Common myeloid progenitor, CD34-positive (primary cell): Measurements from ENCODE around the gene KCNIP1.

ENCODE experiments used
- CTCF ChIA-PET: fragments of 350-600 bp; sonication (Branson Sonifier 250); formaldehyde crosslinking; loops from one replicate; lab custom pipeline; 2021; ENCODE audit warnings: antibody characterized with exemption; lab: Charles Lee
- POLR2A ChIA-PET: fragments of 350-600 bp; sonication (Branson Sonifier 250); formaldehyde crosslinking; loops from one replicate; lab custom pipeline; 2021; ENCODE audit warnings: antibody characterized with exemption; lab: Charles Lee
- DNase-seq, 3 donors: peaks; one replicate each; pipeline versions ENCODE4 v3.0.0 to v3.0.0-alpha.2; 2013
- H3K27ac ChIP-seq, 2 experiments: 1 replicate in 1 of 2; 2 replicates in 1 of 2; pipeline ENCODE4 v1.7.0; 2013; ENCODE audit warnings: inconsistent platforms in 2 of 2, low read length in 2 of 2, mild to moderate bottlenecking in 2 of 2, low read depth in 1 of 2, moderate library complexity in 1 of 2; ENCODE audit not compliant: severe bottlenecking in 2 of 2, insufficient read depth in 1 of 2, poor library complexity in 1 of 2
- H3K27me3 ChIP-seq, 5 experiments: replicated peaks in 2 of 5; 1 replicate in 3 of 5; 2 replicates in 2 of 5; pipeline versions ENCODE4 v1.6.1 to v1.7.0; 2013; ENCODE audit warnings: low read length in 4 of 5, mild to moderate bottlenecking in 2 of 5, moderate library complexity in 2 of 5, inconsistent platforms in 1 of 5; ENCODE audit not compliant: insufficient read depth in 5 of 5, control insufficient read depth in 4 of 5
- H3K36me3 ChIP-seq, 4 experiments: 1 replicate in 2 of 4; 2 replicates in 2 of 4; pipeline versions ENCODE4 v1.6.1 to v1.7.0; 2013; ENCODE audit warnings: low read length in 3 of 4, control low read depth in 1 of 4, mild to moderate bottlenecking in 1 of 4; ENCODE audit not compliant: control insufficient read depth in 4 of 4, insufficient read depth in 4 of 4
- H3K4me1 ChIP-seq, 4 experiments: 1 replicate in 3 of 4; 2 replicates in 1 of 4; pipeline versions ENCODE4 v1.6.1 to v1.7.1; 2013; ENCODE audit warnings: low read length in 3 of 4, mild to moderate bottlenecking in 3 of 4, control low read depth in 1 of 4, inconsistent platforms in 1 of 4, moderate library complexity in 1 of 4; ENCODE audit not compliant: control insufficient read depth in 4 of 4, insufficient read depth in 4 of 4; ENCODE audit errors: control extremely low read depth in 1 of 4
- H3K4me3 ChIP-seq, 7 experiments: 1 replicate in 4 of 7; 2 replicates in 3 of 7; pipeline versions ENCODE4 v1.5.1 to v1.7.0; 2013; ENCODE audit warnings: mild to moderate bottlenecking in 7 of 7, low read length in 6 of 7, moderate library complexity in 6 of 7, inconsistent platforms in 2 of 7, low read depth in 2 of 7, control low read depth in 1 of 7; ENCODE audit not compliant: insufficient read depth in 4 of 7, control insufficient read depth in 1 of 7; ENCODE audit errors: extremely low read depth in 1 of 7
- H3K9me3 ChIP-seq, 5 experiments: 1 replicate in 4 of 5; 2 replicates in 1 of 5; pipeline versions ENCODE4 v1.6.1 to v1.7.1; 2013; ENCODE audit warnings: low read length in 4 of 5, mild to moderate bottlenecking in 2 of 5, inconsistent platforms in 1 of 5, low read depth in 1 of 5, moderate library complexity in 1 of 5; ENCODE audit not compliant: control insufficient read depth in 4 of 5, insufficient read depth in 2 of 5; ENCODE audit errors: control extremely low read depth in 1 of 5
- WGBS: methylation state at CpG from one replicate; pipeline ENCODE4 v1.1.5; 2013; ENCODE audit not compliant: insufficient coverage; 5-methylcytosine and 5-hydroxymethylcytosine counted together

KCNIP1 gene

GRCh38 chr5:170482511-170482910 is 21.3 kb upstream of the KCNIP1 start:
- ChIA-PET POLR2A (no interaction called here), CTCF (interaction anchor here (0.7 to 1.4 kb wide), 3 partner anchors 9 to 151 kb away, joined by 3 read pairs; no protein-coding TSS in a partner anchor)
- Histone ChIP-seq H3K27me3 (no peaks in the 10 kb centered on the region), H3K27ac (no peak overlapping the region), H3K4me1 (peaks cover 2 to 21% (median 14%) of the 10 kb centered on the region in 4 experiments), H3K36me3 (no peaks in the 10 kb centered on the region), H3K9me3 (no peaks in the 10 kb centered on the region), H3K4me3 (no peak overlapping the region)
- no CpG with 5 or more reads among the region's 4 CpGs for WGBS
- no peak for DNase-seq

DNA sequence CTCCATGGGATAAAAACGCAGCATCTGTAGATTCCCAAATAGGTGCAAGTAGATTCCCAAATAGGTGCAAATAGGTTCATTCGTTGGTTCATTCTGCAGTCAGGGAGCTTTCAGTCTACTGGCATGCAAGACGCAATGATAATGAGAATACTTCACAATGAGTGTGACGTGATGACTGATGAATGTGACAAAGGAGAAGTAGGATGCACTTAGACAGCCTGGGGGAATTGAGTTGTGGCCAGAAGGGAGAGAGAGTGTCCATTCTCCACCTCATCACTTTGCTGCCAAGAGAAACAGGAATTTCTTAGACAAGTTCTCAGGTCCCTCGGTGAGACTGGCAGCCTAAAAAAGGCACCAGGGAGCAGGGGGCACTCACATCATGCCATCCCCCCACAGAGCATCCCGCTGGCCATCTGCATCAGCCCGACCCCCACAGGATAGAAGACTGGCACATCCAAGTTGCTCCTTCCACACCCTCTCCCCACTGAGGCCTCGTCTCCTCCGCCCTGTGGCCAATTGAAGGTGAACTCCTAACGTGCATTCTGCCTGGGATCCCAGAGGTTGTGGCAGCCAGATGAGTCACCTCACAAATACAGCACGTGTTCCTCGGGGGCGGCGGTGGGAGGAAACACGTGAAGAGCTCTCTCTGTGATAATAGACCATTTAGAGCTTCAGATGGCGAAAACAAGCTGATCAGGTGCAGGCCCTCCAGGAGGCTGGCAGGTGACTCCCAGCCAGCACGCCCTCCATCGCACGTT is 19.9 kb upstream of the KCNIP1 start:
- Histone ChIP-seq H3K27me3 (no peaks in the 10 kb centered on the region), H3K4me1 (peaks cover 2 to 16% (median 11%) of the 10 kb centered on the region in 4 experiments), H3K27ac (no peak overlapping the region), H3K36me3 (no peaks in the 10 kb centered on the region), H3K4me3 (no peak overlapping the region), H3K9me3 (no peaks in the 10 kb centered on the region)
- CTCF ChIA-PET, result interaction anchor here (1.4 to 1.5 kb wide), 3 partner anchors 9 to 149 kb away, joined by 3 read pairs; no protein-coding TSS in a partner anchor
- POLR2A ChIA-PET, result no interaction called here
- DNase-seq, result peak in 2 of 3 donors; percentile 30 to 55
- WGBS, result 91% methylated on average over 19 of the region's 19 CpGs

DNA sequence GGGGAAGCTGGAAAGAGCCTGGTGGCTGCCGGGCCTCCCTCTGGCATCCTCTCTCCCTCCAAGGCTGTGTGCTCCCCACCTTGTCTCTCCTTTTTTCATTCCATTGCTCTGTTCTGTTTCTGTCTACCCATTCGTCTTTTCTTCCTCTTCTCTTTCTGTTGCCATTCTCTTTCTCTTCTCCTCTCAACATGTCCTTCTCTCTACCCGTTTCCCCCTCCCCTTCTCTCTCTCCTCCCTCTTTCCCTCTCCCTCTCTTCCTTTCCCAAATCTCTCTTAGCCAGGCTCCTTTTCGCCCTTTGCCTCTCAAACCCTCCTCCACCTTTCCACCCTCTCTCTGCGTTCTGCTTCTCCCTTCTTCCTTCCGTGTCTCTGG is 19.4 kb upstream of the KCNIP1 start:
- Histone ChIP-seq H3K9me3 (no peaks in the 10 kb centered on the region), H3K27me3 (peaks cover 0 to 1% (median 0%) of the 10 kb centered on the region in 5 experiments), H3K4me3 (no peak overlapping the region), H3K36me3 (no peaks in the 10 kb centered on the region), H3K4me1 (peaks cover 2 to 15% (median 9%) of the 10 kb centered on the region in 4 experiments), H3K27ac (no peak overlapping the region)
- DNase-seq, result no peak
- ChIA-PET CTCF (interaction anchor here (1.4 to 1.5 kb wide), 2 partner anchors 9 to 149 kb away, joined by 3 read pairs; no protein-coding TSS in a partner anchor), POLR2A (no interaction called here)
- WGBS, result 94% methylated on average over 6 of the region's 6 CpGs

DNA sequence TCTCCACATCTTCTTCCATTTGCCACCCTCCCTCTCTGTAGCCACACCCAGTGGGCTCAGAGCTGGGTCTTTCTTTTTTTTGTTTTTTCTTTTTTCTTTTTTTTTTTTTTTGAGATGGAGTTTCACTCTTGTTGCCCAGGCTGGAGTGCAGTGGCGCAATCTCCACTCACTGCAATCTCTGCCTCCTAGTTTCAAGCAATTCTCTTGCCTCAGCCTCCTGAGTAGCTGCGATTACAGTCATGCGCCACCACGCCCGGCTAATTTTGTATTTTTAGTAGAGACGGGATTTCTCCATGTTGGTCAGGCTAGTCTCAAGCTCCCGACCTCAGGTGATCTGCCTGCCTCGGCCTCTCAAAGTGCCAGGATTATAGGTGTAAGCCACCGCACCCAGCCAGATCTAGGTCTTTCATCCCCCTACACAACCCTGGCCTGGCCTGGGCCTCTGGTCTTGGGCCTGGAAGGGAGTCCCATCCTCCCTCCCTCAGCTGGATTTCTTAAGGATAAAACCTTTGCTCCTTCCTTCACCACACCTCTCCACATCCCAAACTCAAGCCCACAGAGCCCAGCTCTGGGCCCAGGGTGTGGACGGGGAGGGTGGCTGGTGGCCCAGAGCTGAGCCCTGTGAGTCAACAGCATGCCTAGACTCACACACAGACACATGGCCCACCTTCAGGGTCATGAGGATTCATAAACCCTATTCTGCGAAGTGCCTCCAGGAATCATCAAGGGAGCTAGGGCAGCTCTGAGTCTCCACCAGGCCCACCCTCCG is 18.8 kb upstream of the KCNIP1 start:
- 96% methylated on average over 11 of the region's 12 CpGs for WGBS
- POLR2A ChIA-PET, result no interaction called here
- Histone ChIP-seq H3K36me3 (no peaks in the 10 kb centered on the region), H3K27me3 (peaks cover 0 to 1% (median 0%) of the 10 kb centered on the region in 5 experiments), H3K9me3 (no peaks in the 10 kb centered on the region), H3K4me3 (no peak overlapping the region), H3K4me1 (peaks cover 2 to 15% (median 9%) of the 10 kb centered on the region in 4 experiments), H3K27ac (no peak overlapping the region)
- CTCF ChIA-PET, result interaction anchor here (1.4 to 1.5 kb wide), 2 partner anchors 8 to 148 kb away, joined by 3 read pairs; no protein-coding TSS in a partner anchor
- no peak for DNase-seq

GRCh38 chr5:170485616-170485911 is 18.3 kb upstream of the KCNIP1 start:
- Histone ChIP-seq H3K27ac (no peak overlapping the region), H3K4me1 (peaks cover 2 to 15% (median 9%) of the 10 kb centered on the region in 4 experiments), H3K9me3 (no peaks in the 10 kb centered on the region), H3K36me3 (no peaks in the 10 kb centered on the region), H3K27me3 (peaks cover 0 to 1% (median 0%) of the 10 kb centered on the region in 5 experiments), H3K4me3 (no peak overlapping the region)
- ChIA-PET POLR2A (no interaction called here), CTCF (interaction anchor here (1.5 kb wide), 1 partner anchor 8 kb away, joined by 3 read pairs; no protein-coding TSS in a partner anchor)
- no peak for DNase-seq

DNA sequence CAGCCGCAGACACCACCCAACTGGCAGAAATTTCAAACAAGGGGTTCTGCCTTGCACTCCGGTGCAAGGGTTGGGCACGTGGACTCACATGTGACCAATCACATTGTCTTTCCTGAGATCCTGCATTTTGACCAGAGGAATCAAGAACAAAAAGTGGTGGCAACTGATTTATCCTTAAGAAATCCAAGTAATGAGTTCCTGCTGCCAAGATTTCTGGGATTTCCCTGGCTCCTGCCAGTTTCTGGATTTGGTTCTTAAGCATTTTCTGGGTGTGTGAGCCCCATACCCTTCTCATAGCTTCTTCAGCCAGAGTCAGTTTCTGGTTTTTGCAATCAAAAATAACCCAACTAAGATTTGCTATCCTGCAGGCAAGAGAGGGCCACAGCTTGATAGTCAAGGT is 17.4 kb upstream of the KCNIP1 start:
- Histone ChIP-seq H3K4me1 (peaks cover 2 to 17% (median 10%) of the 10 kb centered on the region in 4 experiments), H3K27me3 (peaks cover 0 to 1% (median 0%) of the 10 kb centered on the region in 5 experiments), H3K9me3 (no peaks in the 10 kb centered on the region), H3K27ac (no peak overlapping the region), H3K36me3 (no peaks in the 10 kb centered on the region), H3K4me3 (no peak overlapping the region)
- 95% methylated on average over 3 of the region's 3 CpGs for WGBS
- no peak for DNase-seq
- CTCF ChIA-PET, result interaction anchor here (1.5 kb wide), 1 partner anchor 12 kb away, joined by 5 read pairs; no protein-coding TSS in a partner anchor
- POLR2A ChIA-PET, result no interaction called here
